UCSD-AML1 (cell line): Measurements from ENCODE around the gene DPM3.
"Not testable (repeated sequence)": the region's sequence is repeated elsewhere in the genome, so short reads cannot be mapped to it uniquely, and the experiment has no call there.

Experiments used
- DNase-seq: peaks from one replicate; lab custom pipeline; 2025; ENCODE audit not compliant: unreplicated experiment; lab: John Stamatoyannopoulos, UW

Gene DPM3, protein sequence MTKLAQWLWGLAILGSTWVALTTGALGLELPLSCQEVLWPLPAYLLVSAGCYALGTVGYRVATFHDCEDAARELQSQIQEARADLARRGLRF

DNA sequence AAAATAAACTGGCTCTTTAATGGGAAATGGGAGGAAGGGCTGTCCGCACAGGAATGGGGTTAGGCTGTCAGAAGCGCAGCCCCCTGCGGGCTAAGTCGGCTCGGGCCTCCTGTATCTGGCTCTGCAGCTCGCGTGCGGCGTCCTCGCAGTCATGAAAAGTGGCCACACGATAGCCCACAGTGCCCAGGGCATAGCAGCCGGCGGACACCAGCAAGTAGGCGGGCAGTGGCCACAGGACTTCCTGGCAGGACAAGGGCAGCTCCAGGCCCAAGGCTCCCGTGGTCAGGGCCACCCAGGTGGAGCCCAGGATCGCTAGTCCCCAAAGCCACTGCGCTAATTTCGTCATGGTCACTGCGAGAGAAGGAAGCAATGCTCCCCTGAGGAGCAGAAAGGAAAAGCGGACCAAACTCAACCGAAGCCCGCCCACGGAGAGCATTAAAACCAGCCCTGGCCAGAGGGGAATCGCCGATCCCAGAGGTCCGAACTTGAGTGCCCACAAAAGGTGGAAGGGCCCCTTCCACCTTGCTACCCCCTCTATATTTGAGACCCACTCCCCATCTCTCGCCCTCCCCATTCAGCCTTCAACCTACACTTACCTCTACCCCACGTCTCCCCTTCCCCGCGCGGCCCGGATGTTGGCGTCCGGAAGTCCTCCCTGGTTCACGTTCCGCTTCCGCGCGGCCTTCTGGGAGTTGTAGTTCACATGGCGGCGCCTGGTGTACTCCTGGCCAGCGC lies at the start of gene DPM3:
Gene DPM3 (minus strand): TSS at position 637 of the 735 bp plus-strand sequence. CDS start 291 bp downstream, at position 346.
- DNase-seq, result peak; percentile 86

DNA sequence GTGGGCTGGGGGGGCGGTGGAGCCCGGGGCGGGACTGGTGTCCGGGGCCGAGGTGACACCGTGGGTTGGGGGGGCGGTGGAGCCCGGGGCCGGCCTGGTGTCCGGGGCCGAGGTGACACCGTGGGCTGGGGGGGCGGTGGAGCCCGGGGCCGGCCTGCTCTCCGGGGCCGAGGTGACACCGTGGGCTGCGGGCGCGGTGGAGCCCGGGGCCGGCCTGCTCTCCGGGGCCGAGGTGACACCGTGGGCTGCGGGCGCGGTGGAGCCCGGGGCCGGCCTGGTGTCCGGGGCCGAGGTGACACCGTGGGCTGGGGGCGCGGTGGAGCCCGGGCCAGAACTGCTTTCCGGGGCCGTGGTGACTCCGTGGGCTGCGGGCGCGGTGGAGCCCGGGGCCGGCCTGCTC lies 49.6 kb upstream of the DPM3 start:
- not testable (repeated sequence) for DNase-seq

DNA sequence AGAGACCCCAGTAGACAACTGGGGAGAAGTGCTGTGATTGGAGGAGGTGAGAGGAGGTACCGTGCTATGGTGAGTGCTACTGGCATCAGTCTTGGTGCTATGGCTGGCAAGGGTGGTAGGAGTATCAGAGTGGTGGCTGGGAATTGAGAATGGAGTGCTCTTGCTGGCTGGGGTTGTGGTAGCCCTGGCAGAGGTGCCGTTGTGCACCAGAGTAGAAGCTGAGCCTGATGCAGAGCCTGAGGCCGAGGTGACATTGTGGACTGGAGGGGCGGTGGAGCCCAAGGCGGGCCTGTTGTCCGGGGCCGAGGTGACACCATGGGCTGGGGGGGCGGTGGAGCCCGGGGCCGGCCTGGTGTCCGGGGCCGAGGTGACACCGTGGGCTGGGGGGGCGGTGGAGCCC lies 47.9 kb upstream of the DPM3 start:
- no peak for DNase-seq

DNA sequence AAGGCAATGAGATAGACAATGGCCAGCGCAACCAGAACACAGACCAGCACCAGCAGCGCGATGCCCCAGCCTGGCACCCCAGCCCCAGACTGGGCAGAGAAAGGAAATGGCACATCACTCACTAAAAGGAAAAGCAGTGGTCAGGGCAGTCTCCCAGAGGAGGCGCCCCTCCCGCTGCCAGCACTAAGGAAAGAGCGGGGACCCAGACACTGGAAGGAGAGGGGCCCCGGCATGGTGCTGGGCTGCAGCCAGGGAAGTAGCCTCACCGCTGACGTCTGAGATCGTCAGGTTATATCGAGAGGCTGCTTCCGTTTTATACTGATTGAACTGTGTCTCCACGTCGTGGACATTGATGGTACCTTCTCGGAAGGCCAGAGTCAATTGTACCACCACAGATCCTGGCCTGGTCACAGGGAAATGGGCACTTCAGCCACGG lies 47.1 kb upstream of the DPM3 start:
- DNase-seq, result no peak

DNA sequence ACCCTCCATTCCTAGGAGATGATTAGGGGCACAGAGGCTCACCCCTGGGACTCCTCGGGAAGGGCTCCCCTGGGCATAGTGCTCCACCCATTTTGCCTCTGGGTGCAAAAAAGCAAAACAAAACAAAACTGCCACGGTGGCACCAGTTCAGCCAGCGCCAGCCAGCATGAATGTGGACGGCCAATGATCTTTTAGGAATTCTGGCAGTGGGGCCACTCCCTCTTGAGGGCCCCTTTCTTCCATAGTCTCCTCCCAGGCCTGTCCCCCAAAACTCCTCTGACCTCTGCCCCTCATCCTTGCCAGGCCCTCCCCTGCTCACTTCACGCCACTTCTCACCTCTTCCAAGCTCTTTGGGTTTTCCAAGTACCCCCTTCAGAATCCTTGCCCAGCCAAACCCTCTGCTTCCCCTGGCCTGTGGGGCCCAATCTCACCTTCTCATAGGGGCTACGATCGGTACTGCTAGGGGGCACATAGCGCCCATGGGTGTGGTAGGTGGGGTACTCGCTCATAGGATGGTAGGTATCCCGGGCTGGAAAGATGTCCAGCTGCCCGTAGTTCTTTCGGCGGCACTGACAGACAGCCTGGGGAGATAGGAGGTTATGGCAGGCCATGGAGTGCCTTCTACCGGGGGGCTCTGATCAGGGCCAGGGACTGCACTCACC lies 46.6 kb upstream of the DPM3 start:
- no peak for DNase-seq

DNA sequence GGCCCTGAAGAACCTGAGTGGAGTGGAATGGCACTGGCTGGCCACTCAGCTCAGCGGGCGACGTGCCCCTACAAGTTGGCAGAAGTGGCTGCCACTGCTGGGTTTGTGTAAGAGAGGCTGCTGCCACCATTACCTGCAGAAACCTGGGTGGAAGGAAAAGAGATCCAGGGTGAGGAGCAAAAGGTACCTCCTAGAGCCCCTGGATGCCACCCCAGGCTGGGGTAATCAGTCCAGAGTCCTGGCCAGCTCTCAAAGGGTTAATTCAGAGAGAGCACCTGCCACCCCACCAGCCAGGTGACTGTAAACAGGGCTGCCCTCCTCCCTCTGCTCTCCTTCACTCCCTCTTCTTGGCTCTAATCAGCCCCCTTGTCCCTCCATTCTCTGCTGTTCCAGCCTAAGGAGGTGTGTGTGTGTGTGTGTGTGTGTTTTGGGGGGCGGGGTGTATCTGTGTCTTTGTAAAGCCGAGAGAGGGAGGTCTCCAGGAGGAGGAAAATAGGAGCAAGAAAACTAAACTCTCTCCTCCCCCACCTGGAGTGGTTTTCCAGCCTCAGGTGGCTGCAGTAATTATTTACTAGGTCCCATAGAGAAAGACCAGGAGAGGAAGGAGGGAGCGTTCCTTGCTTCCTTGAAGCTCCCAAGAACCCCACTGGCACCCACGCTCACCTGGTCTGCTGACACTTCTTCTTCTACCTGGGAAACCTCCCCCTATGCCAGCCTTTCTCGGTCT lies 45.9 kb upstream of the DPM3 start:
- no peak for DNase-seq

DNA sequence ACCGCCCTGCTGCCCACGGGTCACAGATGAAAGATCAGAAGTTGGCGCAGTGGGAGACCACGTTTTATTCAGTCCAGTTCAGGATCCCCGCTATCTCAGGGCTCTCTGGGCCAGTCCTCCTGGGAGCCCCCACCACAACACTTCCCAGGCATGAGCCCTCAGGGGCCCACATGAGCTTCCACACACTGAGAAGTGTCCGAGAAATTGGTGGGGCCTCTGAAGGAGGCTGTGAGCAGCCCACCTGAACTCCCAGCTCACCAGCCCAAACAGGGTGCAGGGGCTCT lies 45.4 kb upstream of the DPM3 start:
- DNase-seq, result no peak

DNA sequence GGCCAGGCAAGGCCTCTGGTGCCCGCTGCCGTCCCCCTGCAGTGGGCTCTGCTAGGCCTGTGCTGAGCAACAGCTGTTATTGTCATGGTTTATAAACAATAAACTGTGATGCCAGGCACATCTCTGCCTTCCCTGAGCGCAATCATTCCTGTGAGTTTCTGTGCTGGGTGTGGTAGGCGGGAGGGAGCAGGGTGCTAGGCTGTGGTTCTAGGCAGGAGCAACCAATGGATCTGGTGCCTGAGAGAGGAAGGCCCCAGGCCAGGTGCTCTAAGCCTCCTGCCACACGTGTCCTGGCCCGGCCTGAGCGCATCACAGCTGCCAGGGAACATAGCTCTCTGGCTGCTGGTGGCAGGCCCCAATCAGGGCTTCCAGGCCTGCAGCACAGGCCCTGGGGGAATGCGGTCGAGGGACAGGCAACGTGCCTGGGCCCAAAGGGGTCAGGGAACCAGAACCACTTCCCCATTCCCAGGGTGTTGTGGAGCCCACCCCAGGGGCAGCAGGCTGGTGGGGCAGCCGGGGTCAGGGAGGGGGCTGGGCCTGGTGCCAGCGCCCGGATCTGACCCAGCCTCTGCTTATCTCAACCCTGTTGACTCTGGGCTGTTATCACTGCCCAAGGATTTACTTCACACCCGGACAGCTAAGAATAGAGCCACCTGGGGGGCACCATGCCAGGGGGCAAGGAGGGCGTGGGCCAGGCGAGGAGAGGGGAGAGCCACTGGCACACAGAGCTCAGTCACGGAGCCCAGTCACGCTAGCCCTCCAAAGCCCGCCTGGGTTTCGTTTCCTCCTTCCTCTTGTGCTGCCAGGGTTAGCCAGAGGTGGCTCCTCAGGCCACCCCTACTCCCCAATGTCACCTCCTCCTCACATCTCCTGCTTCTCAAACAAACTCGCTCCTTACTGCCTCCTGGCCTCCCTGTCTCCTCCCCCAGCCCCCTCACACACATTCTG lies 44.8 kb upstream of the DPM3 start:
- DNase-seq, result peak; percentile 33

DNA sequence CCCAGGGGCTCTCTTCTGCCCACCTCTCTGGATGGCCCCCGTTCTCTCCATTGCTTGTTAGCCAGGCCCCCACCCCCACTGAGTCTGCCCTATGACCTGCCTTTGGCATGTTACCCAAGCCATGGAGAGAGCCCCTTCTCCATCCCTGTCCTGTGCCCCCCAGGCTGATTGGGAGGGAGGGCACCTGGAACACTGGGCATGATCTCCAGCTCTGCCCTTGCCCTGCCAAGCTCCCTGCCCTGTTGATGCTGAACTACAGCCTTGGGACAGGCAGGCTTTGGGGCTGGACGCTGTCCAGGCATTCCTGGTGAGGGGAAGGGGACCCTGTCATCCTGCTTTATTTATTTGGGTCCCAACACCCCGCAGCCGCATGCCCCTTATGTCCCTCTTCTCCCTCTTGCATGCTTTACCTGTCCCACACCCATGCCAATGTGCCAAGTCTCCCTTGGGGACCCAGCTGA lies 44.0 kb upstream of the DPM3 start:
- DNase-seq, result no peak

DNA sequence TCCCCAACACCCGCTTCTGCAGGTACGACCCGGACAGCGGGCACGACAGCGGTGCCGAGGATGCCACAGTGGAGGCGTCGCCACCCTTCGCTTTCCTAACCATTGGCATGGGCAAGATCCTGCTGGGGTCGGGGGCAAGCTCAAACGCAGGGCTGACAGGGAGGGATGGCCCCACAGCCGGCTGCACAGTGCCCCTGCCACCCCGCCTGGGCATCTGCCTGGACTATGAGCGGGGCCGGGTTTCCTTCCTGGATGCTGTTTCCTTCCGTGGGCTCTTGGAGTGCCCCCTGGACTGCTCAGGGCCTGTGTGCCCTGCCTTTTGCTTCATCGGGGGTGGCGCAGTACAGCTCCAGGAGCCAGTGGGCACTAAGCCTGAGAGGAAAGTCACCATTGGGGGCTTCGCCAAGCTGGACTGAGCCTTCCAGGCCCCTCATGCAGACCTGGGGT lies 43.5 kb upstream of the DPM3 start:
- DNase-seq, result no peak

DNA sequence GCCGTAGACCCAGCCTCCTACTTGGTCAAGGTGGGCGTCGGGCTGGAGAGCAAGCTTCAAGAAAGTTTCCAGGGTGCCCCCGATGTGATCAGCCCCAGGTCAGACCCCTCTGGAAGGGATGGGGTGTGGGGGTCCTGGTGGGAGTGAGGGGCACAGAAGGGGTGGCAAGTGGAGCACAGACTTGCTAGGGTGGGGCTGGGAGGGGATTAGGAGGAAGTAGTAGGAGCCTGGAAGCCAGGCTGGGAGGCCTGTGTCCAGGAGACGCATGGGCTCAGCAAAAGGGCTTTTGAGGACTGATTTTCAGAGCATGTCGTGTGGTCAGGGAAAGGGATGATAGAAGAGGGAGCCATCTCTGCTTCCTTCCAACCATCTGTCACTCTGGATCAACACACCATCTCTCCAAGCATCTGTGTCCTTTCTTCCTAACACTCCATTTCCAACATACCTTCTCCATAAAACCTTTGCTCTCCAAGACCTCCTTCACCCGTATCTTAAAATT lies 41.8 kb upstream of the DPM3 start:
- DNase-seq, result no peak

DNA sequence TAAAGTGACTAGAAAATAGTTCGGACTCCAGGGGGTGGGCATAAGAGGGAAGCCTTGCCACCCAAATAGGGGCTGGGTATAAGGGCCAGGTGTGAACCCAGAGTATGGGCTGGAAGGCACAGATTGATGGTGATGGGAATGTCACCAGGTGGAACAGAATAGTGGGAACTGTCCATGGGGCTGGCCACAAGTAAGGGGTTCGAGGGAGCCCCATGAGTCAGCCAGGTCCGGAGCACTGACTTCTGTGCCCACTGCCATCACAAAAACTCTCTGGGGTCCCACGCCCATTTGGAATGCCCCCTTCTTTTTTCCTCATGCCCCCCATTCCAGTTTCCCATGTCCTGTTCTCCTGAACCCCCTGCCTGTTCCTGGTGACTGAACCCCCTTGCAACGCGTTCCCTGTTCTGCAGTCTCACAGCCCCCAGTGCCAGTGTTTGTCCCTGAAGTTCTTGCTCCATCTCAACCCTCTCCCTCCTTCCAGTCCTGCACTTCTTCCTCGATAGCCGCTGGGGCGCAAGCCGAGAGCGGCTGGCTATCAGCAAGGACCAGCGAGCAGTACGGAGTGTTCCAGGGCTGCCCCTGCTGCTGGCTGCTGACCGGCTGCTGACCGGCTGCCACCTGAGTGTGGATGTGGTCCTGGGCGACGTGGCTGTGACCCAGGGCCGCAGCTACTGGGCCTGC lies 41.2 kb upstream of the DPM3 start:
- DNase-seq, result no peak

DNA sequence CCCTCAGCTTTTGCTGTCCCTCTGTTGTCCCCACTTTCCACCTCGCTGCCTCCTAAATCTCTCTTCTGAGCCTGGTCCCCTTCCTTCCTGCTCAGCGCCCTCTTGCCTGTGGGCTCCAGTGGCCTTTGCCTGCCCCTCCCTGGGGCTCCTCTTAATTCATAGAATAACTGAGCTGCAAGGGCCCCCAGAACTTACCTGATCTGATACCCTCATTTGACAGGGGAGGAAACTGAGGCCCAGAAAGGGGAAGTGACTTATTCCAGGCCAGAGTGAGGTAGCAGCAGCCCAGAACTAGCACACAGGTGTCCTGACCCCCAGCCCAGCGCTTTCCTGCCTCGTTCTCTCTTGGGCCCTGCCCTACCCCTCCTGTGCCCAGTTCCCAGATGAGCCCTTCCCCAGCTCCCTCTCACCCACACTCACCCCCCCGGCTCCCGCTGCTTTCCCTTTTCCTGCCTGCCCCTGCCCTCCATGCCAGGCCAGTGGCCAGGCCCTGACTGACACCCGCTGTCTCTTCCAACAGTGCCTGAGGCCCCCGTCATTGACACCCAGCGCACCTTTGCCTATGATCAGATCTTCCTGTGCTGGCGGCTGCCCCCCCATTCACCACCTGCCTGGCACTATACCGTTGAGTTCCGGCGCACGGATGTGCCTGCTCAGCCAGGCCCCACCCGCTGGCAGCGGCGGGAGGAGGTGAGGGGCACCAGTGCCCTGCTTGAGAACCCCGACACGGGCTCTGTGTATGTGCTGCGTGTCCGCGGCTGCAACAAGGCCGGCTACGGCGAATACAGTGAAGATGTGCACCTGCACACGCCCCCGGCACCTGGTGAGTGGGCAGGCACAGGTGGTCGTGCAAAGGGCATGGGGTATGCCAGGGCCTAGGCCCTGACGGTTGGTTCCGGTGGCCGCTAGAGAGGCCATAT lies 39.0 kb upstream of the DPM3 start:
- DNase-seq, result no peak

DNA sequence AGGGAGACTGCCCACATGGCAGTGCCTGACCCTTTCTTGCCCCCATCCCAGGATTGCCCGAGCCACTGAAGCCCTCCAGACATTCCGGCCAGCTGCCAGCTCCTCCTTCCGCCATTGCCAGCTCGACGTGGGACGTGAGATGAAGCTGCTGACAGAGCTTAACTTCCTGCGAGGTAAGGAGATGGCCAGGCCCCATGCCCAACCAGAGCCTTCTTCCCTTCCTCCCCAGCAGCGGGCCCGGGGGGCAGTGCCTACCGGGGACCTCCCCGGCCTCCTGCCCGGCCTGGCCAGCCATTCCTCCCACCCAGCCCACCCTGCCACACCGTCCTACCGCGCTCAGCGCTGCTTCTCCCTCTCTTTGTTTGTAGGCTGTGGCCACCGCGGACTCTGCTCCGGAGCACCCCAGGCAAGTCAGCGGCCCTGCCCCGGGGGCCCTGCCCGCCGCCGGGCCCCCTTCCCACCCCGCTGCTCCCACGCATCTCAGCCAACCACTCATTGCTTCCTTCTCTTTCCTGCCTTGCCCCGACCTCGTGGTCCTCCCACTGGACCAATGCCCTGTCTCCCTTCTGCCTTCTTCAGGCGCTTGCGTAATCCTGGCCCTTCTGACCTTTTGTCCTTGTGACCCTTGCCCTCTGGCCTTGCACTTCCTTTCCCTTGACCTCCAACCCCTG lies 38.2 kb upstream of the DPM3 start:
- DNase-seq, result no peak

DNA sequence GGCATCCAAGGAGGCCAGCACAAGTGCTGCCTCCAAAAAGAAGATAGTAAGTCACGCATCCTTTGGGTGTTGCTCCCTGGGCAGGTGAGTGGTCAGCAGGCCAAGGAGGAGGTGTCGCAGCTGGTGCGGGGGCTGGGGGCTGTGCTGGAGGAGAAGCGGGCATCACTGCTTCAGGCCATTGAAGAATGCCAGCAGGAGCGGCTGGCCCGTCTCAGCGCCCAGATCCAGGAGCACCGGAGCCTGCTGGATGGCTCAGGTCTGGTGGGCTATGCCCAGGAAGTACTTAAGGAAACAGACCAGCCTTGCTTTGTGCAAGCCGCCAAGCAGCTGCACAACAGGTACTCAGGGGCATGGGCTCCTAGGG lies 37.6 kb upstream of the DPM3 start:
- no peak for DNase-seq

DNA sequence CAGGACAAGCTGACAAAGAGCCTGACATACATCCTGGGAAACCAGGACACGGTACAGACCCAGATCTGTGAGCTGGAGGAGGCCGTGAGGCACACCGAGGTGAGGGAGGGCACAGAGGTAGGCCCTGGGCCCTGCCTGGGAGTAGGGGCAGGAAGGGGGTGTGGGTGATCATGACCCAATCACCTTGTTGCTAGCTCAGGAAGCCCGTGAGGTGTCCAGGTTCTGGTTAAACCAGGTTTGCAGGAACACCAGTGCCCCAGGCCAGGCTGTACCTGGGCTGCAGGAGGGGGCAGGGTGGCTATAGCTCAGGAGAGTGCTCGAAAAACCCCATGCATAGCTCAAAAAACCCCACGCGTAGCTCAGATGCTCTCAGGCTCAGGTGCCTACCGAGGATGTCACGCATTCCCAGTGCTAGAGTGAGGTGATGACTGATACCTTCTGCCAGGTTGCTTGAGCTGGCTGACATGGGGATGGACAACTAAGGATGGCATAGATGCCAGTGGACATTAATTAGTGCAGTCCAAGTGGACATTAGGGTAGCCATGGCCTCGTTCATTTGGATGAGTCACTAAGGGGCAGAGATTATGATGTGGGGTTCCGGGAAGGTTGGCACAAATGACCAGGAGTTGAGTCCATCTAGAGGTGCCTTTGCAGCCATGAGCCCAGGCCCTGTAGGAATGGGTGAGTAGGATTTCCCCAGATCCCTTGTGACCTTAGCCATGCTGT lies 37.0 kb upstream of the DPM3 start:
- DNase-seq, result no peak

DNA sequence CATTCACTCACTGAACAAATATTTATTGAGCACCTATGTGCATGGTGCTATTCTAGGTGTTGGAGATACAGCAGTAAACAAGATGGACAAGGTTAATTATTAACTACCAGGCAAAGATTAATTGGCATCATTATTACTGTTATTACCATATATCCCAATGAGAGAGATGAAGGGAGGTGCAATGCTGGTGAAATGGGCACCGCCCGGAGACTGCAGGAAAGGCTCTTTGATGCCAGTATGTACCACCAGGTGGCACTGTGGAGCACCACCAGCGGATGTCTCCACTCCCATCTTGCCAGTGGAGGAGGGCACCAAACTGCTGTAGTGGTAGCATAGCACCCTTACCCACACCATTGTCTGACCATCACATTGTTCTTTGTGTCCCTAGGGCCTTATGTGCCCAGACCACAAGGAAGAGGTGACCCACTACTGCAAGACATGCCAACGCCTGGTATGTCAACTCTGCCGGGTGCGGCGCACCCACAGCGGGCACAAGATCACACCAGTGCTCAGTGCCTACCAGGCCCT lies 36.3 kb upstream of the DPM3 start:
- peak; percentile 80 for DNase-seq
